Gastrocnemius medialis (tissue), 4 donors: ENCODE results near the gene NHERF2. TPM values are rescaled to one million over a fixed set of nuclear protein-coding genes. Genes with fewer than 3 reads are reported as not detected.

ENCODE experiments used
- ATAC-seq, 2 donors: fragments of 150-250 bp; one replicate each; pipeline ENCODE4 v1.9.1; 2016
- DNase-seq, 2 donors: peaks; one replicate each; pipeline ENCODE4 v3.0.0-alpha.2; 2019
- H3K27ac ChIP-seq, 4 donors: fragments of 200-600 bp; sonication (generic); 1 replicate in 1 of 4; 2 replicates in 3 of 4; pipeline ENCODE4 v1.5.1; 2016 to 2018; ENCODE audit warnings: mild to moderate bottlenecking in 2 of 4, moderate library complexity in 1 of 4
- H3K27me3 ChIP-seq, 3 donors: fragments of 200-600 bp; sonication (generic) in 2 of 3; 1 replicate in 1 of 3; 2 replicates in 2 of 3; pipeline versions ENCODE4 v1.5.1 to v1.6.0; 2016 to 2019; ENCODE audit warnings: mild to moderate bottlenecking in 1 of 3, moderate library complexity in 1 of 3
- H3K36me3 ChIP-seq, 2 donors: fragments of 200-600 bp; sonication (generic) in 1 of 2; one replicate each; pipeline ENCODE4 v1.5.1; 2017 to 2018
- H3K4me1 ChIP-seq, 2 donors: fragments of 200-600 bp; sonication (generic) in 1 of 2; one replicate each; pipeline ENCODE4 v1.5.1; 2016 to 2017; ENCODE audit warnings: mild to moderate bottlenecking in 2 of 2
- H3K4me3 ChIP-seq, 4 donors: fragments of 200-600 bp; sonication (generic) in 3 of 4; 1 replicate in 1 of 4; 2 replicates in 3 of 4; pipeline ENCODE4 v1.5.1; 2016 to 2019; ENCODE audit warnings: mild to moderate bottlenecking in 2 of 4
- H3K9me3 ChIP-seq, 3 donors: fragments of 200-600 bp; sonication (generic) in 2 of 3; 1 replicate in 1 of 3; 2 replicates in 2 of 3; pipeline ENCODE4 v1.5.1; 2016 to 2019
- POLR2A ChIP-seq, 2 donors: fragments of 450-650 bp; IDR thresholded peaks; one replicate each; pipeline ENCODE4 v1.6.1; 2017; ENCODE audit warnings: antibody characterized with exemption in 2 of 2, mild to moderate bottlenecking in 2 of 2, moderate library complexity in 2 of 2
- in situ Hi-C, 4 donors: fragments of 200-750 bp; cut with MboI; loops; one replicate each; pipeline versions ENCODE4 v1.15.0 to v1.8.0; 2017; ENCODE audit warnings: low sequenced_read_pairs in 4 of 4
- intact Hi-C: fragments of 100-400 bp; cut with DNase I; formaldehyde crosslinking; loops from one replicate; pipeline ENCODE4 v1.15.1; 2023; ENCODE audit warnings: low total_unique reads
- total RNA-seq, 4 donors: library from RNA; depleted of rRNA; stranded (reverse); fragments of >200 nt; gene quantifications; one replicate each; pipeline versions ENCODE4 v1.1.0 to v1.2.3, GENCODE V29; 2016
- TF ChIP-seq, protein P1 (sequence below), 5 experiments: fragments of 450-650 bp in 3 of 5; fragments of 200-600 bp in 2 of 5; sonication (generic) in 2 of 5; IDR thresholded peaks in 4 of 5; conservative IDR thresholded peaks in 1 of 5; 1 replicate in 4 of 5; 2 replicates in 1 of 5; pipeline ENCODE4 v1.5.1; 2016 to 2019; ENCODE audit warnings: antibody characterized with exemption in 5 of 5, mild to moderate bottlenecking in 3 of 5, moderate library complexity in 3 of 5

The NHERF2 gene
- total RNA-seq, 4 donors from 2014 or later: 51.6 to 86.9 (median 74.4) TPM

DNA sequence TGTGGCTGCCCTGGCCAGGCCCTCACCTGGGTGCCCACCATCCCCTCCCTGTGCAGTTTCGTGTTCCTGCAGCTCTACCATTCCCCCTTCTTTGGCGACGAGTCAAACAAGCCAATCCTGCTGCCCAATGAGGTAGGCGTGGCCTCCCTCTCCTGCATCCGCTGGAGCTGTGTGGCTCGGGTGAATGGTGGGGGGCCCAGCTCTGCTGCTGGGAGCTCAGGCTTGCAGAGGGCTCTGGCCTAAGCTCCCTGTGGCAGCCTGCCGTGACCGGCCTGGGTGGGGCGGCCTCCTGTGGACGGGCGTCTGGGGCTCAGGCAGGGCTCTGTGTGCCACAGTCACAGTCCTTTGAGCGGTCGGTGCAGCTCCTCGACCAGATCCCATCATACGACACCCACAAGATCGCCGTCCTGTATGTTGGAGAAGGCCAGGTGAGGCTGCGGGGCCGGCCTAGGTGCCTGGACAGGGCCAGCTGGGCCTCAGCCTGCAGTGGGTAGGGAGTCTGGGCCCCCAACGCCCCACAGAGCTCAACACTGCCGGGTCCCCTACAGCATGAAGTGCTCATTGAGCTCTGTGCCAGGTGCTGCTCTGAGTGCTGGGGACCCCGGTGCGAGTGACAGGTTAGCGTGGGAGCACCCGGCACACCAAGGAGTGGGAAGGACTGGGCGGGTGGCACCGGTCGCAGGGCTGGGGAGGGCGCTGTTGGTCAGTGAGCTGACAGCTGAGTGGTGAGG, 58.4 kb downstream of the NHERF2 start:
- intact Hi-C loops: no loop called here
- in situ Hi-C loops: no loop called here
- H3K27ac ChIP-seq: no peak overlapping the region

DNA sequence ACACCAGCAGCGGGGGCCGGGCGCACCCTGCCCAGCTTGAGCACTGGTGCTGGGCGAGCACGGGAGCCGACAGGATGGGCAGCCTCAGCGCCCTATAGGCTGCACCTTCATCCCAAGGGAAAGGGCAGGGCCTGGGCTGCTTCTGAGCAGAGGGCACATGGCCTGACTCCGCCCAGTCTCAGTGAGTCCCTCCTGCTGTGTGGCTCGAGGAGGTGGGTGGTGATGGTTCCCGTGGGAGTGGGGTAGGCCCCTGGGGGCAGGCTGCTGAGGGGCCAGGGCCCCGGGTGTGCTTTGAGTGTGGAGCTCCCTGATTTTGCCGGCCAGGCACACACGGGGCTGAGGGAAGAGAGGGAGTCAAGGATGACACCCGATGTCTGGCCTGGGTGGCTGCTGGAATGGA, 59.0 kb downstream of the NHERF2 start:
- in situ Hi-C loops: no loop called here
- intact Hi-C loops: no loop called here
- Histone ChIP-seq H3K36me3 (peaks cover 0 to 82% of the 10 kb centered on the region in 2 donors), H3K9me3 (no peaks in the 10 kb centered on the region), H3K4me1 (peaks cover 0 to 9% of the 10 kb centered on the region in 2 donors), H3K27me3 (no peaks in the 10 kb centered on the region), H3K4me3 (no peak overlapping the region), H3K27ac (no peak overlapping the region)
- ATAC-seq: no peak
- DNase-seq: no peak
- TF ChIP-seq, protein P1, sequence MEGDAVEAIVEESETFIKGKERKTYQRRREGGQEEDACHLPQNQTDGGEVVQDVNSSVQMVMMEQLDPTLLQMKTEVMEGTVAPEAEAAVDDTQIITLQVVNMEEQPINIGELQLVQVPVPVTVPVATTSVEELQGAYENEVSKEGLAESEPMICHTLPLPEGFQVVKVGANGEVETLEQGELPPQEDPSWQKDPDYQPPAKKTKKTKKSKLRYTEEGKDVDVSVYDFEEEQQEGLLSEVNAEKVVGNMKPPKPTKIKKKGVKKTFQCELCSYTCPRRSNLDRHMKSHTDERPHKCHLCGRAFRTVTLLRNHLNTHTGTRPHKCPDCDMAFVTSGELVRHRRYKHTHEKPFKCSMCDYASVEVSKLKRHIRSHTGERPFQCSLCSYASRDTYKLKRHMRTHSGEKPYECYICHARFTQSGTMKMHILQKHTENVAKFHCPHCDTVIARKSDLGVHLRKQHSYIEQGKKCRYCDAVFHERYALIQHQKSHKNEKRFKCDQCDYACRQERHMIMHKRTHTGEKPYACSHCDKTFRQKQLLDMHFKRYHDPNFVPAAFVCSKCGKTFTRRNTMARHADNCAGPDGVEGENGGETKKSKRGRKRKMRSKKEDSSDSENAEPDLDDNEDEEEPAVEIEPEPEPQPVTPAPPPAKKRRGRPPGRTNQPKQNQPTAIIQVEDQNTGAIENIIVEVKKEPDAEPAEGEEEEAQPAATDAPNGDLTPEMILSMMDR (IDR thresholded peaks at IDR 0.05 in 4 of 5, conservative IDR thresholded peaks at IDR 0.05 in 1 of 5): no peak
- TF ChIP-seq POLR2A (IDR thresholded peaks at IDR 0.05): no peak

More for the DNA sequence above, 58.4 kb downstream of the NHERF2 start:
- ATAC-seq (no peak), DNase-seq (no peak)
- Histone ChIP-seq H3K9me3 (no peaks in the 10 kb centered on the region), H3K27me3 (no peaks in the 10 kb centered on the region), H3K4me3 (no peak overlapping the region), H3K4me1 (peaks cover 0 to 2% of the 10 kb centered on the region in 2 donors), H3K36me3 (peaks cover 0 to 84% of the 10 kb centered on the region in 2 donors)
- TF ChIP-seq POLR2A (IDR thresholded peaks at IDR 0.05): no peak
- TF ChIP-seq, protein P1 (IDR thresholded peaks at IDR 0.05 in 4 of 5, conservative IDR thresholded peaks at IDR 0.05 in 1 of 5): no peak

DNA sequence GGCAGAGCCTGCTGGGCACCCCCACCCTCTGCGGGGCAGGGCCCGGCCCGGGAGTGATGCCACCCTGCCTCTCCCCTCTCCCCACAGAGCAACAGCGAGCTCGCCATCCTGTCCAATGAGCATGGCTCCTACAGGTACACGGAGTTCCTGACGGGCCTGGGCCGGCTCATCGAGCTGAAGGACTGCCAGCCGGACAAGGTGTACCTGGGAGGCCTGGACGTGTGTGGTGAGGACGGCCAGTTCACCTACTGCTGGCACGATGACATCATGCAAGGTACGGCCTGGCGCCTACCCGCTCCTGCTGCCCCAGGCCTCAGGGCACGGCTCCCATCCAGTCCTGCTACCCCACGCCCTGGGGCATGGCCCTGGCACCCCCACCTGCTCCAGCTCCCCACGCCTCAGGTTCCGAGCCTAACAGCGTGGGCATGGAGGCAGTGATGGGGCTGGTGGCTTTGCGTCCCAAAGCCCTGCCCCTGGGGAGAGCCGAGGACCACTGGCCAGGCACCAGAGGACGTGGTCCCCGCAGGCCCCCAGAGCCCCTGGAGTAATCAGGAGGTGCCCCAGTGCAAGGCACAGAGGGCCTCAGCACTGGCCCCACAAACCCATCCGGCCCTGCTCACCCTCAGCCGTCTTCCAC, 59.5 kb downstream of the NHERF2 start:
- no peak for ATAC-seq
- no peak for DNase-seq
- intact Hi-C loops: no loop called here
- no peaks in the 10 kb centered on the region for H3K9me3 ChIP-seq
- no peak overlapping the region for H3K27ac ChIP-seq
- H3K27me3 ChIP-seq: no peaks in the 10 kb centered on the region
- in situ Hi-C loops: no loop called here
- H3K4me1 ChIP-seq: peaks cover 0 to 10% of the 10 kb centered on the region in 2 donors
- H3K36me3 ChIP-seq: peaks cover 0 to 82% of the 10 kb centered on the region in 2 donors
- H3K4me3 ChIP-seq: no peak overlapping the region
- TF ChIP-seq POLR2A (IDR thresholded peaks at IDR 0.05): no peak
- TF ChIP-seq, protein P1 (IDR thresholded peaks at IDR 0.05 in 4 of 5, conservative IDR thresholded peaks at IDR 0.05 in 1 of 5): no peak

DNA sequence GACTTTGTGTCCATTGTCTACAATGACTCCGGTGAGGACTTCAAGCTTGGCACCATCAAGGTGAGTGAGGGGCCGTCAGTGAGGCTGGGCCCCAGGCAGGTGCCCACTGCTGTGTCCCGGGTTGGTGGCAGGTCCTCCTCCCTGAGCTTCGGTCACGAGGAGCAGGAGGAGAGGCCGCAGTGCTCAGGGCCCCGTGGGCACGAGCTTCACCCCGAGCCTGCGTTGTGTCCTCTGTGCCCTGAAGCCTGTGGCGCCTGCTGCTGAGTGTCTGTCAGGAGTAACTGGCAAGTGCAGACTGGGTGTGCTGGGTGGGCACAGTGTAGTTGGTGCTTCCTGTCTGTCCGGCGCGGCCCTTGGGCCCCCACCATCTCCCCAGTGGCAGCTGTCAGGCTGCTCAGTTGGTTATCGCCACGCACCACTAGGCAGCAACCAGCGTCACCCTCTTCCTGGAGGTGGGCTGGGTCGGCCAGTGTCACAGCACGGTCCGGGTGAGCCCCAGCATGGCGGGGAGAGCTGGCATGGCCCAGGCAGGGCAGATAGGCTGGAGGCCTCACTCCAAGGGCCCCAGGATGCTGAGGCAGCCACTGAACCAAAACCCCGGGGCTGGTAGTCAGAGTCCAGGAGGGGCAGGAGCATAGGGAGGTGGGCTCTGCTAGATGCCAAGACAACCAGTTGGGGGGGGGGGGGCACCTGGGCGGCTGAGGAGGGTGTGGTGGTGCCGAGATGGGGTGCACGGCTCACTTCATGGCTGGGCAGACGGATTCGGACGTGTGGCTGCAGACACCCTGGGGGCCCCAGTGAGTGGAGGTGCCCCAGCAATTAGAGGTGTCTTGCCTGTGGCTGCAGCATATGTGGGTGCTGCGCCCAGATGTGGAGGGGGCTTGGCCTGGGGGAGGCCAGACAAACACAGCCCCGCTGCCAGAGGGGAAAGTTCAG, 60.4 kb downstream of the NHERF2 start:
- Histone ChIP-seq H3K27ac (peak overlapping the region in 1 of 4 donors; percentile 18), H3K9me3 (no peaks in the 10 kb centered on the region), H3K27me3 (no peaks in the 10 kb centered on the region), H3K36me3 (peaks cover 0 to 80% of the 10 kb centered on the region in 2 donors), H3K4me1 (peaks cover 0 to 10% of the 10 kb centered on the region in 2 donors), H3K4me3 (no peak overlapping the region)
- no peak for ATAC-seq
- intact Hi-C loops: no loop called here
- DNase-seq: no peak
- in situ Hi-C loops: no loop called here
- TF ChIP-seq, protein P1 (IDR thresholded peaks at IDR 0.05 in 4 of 5, conservative IDR thresholded peaks at IDR 0.05 in 1 of 5): no peak
- no peak for TF ChIP-seq POLR2A (IDR thresholded peaks at IDR 0.05)
